Stimulated activated effector memory CD8-positive, alpha-beta T cell treated with anti-CD3 and anti-CD28 coated beads, Interleukin-12 subunit alpha, Interleukin-12 subunit beta, amount 100 ng/mL, for 72 hours (primary cell): ENCODE measurements around the gene ITGBL1.

ENCODE experiments used
- ATAC-seq: fragments of 150-1000 bp; cut with Tn5 transposase; 2 replicates; pipeline ENCODE4 v1.10.0; 2021
- DNase-seq, 2 donors: peaks; one replicate each; pipeline ENCODE4 v3.0.0; 2021 to 2022; ENCODE audit warnings: low spot score in 2 of 2
- H3K27ac Mint-ChIP-seq: one replicate; pipeline ENCODE4 v1.8.0; 2022; ENCODE audit warnings: mild to moderate bottlenecking, mixed read lengths
- H3K36me3 Mint-ChIP-seq: one replicate; pipeline ENCODE4 v1.8.0; 2022; ENCODE audit warnings: mild to moderate bottlenecking, mixed read lengths
- H3K4me1 Mint-ChIP-seq: one replicate; pipeline ENCODE4 v1.8.0; 2022; ENCODE audit warnings: mixed read lengths
- H3K4me3 Mint-ChIP-seq: one replicate; pipeline ENCODE4 v1.8.0; 2022; ENCODE audit warnings: mild to moderate bottlenecking, mixed read lengths
- H3K9me3 Mint-ChIP-seq: one replicate; pipeline ENCODE4 v1.8.0; 2022; ENCODE audit warnings: mixed read lengths

The ITGBL1 gene

DNA sequence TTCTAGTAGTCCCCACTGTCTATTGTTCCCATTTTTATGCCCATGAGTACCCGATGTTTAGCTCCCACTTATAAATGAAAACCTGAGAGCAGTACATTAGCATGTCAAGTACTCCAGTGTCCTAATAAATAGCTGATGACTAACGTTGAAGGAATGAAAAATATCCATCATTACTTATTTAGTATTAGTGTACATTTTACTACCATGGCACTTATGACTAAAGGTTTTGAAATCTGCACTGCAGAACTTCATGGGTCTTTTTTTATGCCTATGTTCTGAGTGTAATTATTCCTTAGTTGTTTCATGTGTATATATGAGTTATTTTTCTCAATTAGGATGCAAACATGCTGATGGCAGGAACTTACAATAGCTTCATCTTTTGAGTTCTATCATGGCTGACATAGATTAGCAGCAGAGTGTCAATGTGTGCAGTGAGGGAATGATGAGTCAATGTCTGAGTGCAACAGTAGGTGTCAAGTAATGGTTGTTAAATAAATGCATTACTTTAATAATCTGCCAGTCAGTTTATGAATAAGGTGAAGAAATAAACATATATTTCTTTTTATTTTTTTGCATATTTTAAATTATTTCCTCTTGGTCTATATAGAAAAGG lies 188.4 kb downstream of the ITGBL1 start:
- H3K4me1 Mint-ChIP-seq, result no peaks in the 10 kb centered on the region
- DNase-seq (no peak), ATAC-seq (no peak)
- no peaks in the 10 kb centered on the region for H3K36me3 Mint-ChIP-seq
- H3K4me3 Mint-ChIP-seq, result no peak overlapping the region
- H3K27ac Mint-ChIP-seq, result no peak overlapping the region
- H3K9me3 Mint-ChIP-seq, result no peaks in the 10 kb centered on the region

DNA sequence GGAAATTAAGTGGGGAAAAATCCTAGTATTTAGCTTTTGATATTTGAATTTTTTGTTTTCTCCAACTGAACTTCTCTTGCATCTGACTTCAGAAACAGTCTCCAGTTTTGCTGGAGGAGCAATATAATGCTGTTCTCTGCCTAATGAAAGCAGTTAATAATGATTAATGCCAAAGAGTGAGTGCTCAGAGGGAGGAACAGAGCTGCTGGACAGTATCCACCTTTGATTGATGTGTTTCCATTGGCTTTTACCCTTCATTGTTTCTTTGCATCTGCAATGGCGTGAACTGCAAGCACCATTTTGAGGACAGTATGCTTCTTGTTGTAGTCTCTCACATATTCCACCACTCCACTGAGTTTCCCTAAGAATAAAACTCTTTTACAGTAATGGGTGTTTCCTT lies 193.4 kb downstream of the ITGBL1 start:
- Mint-ChIP-seq H3K4me1 (no peaks in the 10 kb centered on the region), H3K9me3 (no peaks in the 10 kb centered on the region), H3K27ac (no peak overlapping the region), H3K36me3 (no peaks in the 10 kb centered on the region), H3K4me3 (no peak overlapping the region)
- no peak for ATAC-seq
- no peak for DNase-seq

DNA sequence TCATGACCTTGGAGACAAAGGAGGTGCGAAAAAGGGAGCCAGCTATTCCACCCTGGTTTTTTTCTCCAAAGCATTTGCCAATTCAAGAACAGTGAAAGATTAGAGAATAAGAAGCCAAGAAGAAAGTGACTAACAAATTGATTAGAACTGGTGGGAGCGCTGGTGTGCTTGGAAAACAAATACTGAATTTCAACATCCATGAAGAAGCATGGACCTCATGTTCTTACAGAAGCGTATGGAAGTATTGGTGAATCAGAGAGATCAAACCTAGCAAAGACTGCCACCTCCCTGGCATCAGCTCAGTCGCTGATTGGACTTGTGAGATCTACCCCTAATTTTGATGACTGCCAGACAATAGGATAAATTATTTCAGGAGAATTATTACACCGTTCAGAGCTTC lies 195.3 kb downstream of the ITGBL1 start:
- Mint-ChIP-seq H3K27ac (no peak overlapping the region), H3K36me3 (no peaks in the 10 kb centered on the region), H3K9me3 (no peaks in the 10 kb centered on the region), H3K4me3 (no peak overlapping the region), H3K4me1 (no peaks in the 10 kb centered on the region)
- ATAC-seq (no peak), DNase-seq (no peak)

DNA sequence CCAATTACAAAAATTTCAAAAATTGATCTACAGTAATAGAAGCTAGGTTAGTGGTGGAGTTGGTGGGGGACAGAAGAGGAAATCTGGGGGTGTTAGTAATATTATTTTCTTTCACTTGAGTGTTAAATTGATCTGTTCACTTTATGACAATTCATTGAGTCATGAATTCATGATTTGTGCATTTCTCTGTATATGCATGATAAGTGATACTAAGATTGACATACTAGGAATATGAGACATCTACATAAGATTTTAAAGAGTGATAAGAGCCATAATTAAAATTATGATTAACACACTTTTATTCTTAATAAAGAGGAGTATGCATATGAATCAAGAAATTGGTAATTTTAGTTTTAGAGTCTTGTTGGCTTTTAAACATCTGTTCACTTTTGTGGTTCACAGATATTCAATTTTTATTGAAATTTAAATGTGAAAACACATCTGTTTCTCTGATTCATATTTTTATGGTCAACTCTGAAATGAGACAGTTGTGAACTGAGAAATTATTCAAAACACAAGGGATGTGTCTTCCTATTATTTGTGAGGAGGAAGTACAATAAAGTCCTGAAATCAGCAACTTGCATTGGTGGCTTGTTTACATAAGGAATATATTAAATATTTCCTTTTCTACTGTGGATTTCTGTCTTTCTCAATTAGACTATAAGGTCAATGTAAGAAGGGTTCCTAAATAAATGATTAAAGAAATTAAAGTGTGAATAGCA lies 196.5 kb downstream of the ITGBL1 start:
- peak; percentile 42 for ATAC-seq
- Mint-ChIP-seq H3K4me3 (no peak overlapping the region), H3K4me1 (no peaks in the 10 kb centered on the region), H3K27ac (no peak overlapping the region), H3K36me3 (no peaks in the 10 kb centered on the region), H3K9me3 (no peaks in the 10 kb centered on the region)
- DNase-seq, result no peak

DNA sequence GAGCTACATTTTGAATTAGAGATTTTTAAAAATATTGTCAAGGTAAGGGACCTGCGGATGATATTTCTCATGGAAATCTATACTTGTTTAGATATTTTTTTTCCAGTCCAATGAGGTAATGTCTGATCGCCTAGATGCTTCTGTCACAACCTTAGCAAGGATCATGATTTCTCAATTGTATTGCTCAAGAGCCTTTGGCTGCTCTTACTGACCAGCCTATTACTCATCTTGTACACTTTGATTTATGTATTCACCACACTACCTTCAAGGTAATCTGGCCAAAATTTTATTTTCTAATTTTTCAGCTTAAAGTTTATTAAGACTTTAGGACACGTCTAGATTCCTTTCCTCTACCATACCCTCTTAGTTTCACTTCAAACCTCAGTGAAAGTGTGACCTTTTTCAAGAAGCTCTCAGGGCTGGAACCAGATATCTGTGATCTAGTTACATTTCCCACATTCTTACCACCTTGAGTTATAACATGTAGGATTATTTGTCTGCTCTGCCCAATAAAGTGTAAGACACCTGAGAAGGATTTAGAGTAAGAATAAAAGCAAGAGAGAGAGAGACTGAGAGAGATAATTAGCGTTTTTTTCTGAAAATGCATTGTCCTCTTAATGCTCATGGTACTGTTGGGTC lies 197.1 kb downstream of the ITGBL1 start:
- Mint-ChIP-seq H3K27ac (no peak overlapping the region), H3K36me3 (no peaks in the 10 kb centered on the region), H3K9me3 (no peaks in the 10 kb centered on the region), H3K4me3 (no peak overlapping the region), H3K4me1 (no peaks in the 10 kb centered on the region)
- DNase-seq (no peak), ATAC-seq (no peak)

DNA sequence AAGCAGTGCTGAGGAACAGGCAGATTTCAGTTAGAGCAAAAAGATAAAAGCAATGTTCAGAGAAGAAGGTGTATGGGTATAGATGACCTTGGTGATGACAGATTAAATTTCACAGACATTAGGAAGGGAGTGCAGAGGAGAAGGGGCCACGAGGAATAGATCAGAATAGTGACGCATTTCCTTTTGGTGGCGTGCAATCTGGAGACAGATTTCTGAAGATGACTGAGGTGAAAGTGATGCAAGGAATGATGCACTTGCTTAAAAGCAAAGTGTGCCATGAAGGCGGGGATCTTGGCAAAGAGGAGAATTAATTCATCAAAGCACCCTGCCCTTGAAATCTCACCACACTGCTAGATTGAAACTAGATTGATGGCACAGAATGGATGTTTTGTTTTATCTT lies 202.4 kb downstream of the ITGBL1 start:
- Mint-ChIP-seq H3K27ac (no peak overlapping the region), H3K9me3 (no peaks in the 10 kb centered on the region), H3K36me3 (no peaks in the 10 kb centered on the region), H3K4me1 (no peaks in the 10 kb centered on the region), H3K4me3 (no peak overlapping the region)
- ATAC-seq (no peak), DNase-seq (no peak)

DNA sequence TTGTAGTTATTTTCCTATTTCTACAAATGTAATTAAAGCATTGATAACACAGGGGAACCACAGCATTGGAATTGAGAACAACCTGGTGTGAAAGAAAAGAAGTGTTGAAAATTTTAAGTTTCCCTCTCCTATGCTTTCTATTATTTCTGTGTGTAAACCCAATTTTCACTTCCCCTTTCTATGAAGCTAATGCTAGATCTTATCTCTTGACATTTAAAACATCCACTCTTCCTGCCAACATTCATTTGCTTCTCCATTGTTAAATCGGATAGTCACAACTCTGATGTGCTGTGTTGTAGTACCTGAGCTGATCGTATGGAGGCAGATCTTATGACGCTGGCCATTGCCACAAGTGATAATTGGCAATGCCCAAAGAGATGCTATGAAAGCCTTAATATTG lies 203.0 kb downstream of the ITGBL1 start:
- ATAC-seq (no peak), DNase-seq (no peak)
- Mint-ChIP-seq H3K4me1 (no peaks in the 10 kb centered on the region), H3K4me3 (no peak overlapping the region), H3K36me3 (no peaks in the 10 kb centered on the region), H3K27ac (no peak overlapping the region), H3K9me3 (no peaks in the 10 kb centered on the region)

DNA sequence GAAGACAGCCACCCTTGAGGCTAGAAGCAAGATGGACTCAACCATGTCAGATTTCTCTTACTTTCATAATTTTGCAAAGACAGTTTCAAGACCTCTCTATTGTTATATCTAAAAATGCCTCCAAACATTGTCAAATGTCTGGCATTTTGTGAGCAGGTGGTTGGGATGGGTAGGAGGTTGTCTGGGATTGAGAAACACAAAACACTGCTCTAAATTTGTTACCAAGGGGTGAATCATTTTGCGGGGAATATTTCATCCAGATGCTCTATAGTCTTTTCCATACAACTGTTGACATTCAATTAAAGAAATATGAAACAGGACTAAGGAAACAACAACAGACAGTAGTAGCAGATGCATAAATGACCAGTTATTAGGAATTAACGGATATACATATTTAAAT lies 208.2 kb downstream of the ITGBL1 start:
- H3K27ac Mint-ChIP-seq, result no peak overlapping the region
- H3K4me1 Mint-ChIP-seq, result no peaks in the 10 kb centered on the region
- no peak overlapping the region for H3K4me3 Mint-ChIP-seq
- H3K9me3 Mint-ChIP-seq, result no peaks in the 10 kb centered on the region
- no peak for DNase-seq
- H3K36me3 Mint-ChIP-seq, result no peaks in the 10 kb centered on the region
- no peak for ATAC-seq

DNA sequence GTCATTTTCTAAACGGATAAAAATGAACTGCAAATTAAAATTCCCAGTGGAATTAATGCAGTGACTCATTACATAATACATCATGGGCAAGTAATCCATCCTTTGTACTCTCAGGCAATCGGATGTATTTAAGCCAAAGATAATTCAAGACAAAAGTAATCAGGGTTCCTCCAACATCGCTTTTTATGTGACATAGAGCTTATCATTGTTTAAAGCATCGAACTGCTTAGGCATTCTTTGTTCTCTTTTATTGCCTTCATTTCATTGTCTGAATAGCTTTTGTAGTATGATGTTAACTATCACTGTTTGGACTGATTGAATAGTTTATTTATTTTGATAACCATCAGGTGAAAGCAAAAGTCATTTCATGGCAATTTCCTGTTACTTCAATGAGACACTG lies 209.4 kb downstream of the ITGBL1 start:
- H3K9me3 Mint-ChIP-seq, result no peaks in the 10 kb centered on the region
- H3K4me1 Mint-ChIP-seq, result no peaks in the 10 kb centered on the region
- no peak for ATAC-seq
- H3K4me3 Mint-ChIP-seq, result no peak overlapping the region
- no peak overlapping the region for H3K27ac Mint-ChIP-seq
- no peaks in the 10 kb centered on the region for H3K36me3 Mint-ChIP-seq
- DNase-seq, result no peak

DNA sequence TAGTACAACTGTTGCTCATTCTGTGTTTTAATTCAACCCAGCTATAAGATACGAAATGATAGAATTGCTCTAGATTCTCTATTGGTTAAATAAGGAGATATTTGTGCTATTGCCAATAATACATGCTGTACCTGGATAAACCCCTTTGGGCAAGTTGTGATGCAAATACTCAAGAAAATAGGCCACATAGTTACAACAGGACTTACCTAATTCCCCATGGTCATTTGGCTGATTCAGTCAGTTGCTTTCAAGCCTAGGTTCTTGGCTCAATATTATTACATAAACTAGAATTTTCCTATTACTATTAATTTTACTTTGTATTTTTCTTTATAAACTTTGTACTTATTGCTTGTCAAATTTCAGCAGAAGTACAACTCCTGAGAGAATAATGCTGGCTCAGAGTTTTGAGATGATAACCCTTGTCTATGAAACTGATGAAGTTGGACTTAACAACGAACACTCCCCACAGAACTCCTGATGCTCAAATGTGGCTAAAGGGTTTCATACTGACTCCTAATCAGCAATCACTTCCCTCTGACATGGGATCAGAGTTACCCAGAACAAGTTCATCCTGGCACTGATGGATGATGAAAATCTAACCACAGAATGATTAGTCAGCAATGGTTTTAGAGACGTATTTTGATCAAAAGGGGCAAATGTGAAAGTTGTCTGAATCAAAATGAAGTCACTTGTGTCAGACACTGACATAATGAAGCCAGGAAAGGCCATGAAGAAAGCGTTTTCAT lies 221.1 kb downstream of the ITGBL1 start:
- H3K36me3 Mint-ChIP-seq, result no peaks in the 10 kb centered on the region
- H3K9me3 Mint-ChIP-seq, result peaks cover 5% of the 10 kb centered on the region
- ATAC-seq (peak; percentile 42), DNase-seq (no peak)
- no peak overlapping the region for H3K4me3 Mint-ChIP-seq
- H3K27ac Mint-ChIP-seq, result no peak overlapping the region
- H3K4me1 Mint-ChIP-seq, result no peaks in the 10 kb centered on the region

DNA sequence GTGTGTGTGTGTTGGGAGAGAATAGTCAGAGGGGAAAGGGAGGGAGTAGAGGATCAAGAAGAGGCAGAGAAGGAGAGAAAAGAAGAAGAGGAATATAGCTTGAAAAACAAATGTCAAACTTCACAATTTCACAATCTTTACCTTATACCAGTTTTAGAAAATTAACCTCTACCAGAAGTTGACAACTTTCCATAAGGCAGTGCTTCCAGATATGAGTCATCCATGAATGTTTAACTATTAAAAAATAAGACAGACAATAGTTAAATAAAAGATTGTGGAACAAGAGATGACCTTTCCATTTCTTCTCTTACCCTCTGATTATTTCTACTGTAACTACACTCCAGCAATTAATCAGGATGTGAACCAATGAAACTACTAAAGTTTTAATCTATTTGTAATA lies 229.4 kb downstream of the ITGBL1 start:
- Mint-ChIP-seq H3K9me3 (no peaks in the 10 kb centered on the region), H3K27ac (no peak overlapping the region), H3K4me1 (no peaks in the 10 kb centered on the region), H3K36me3 (no peaks in the 10 kb centered on the region), H3K4me3 (no peak overlapping the region)
- ATAC-seq (no peak), DNase-seq (no peak)

DNA sequence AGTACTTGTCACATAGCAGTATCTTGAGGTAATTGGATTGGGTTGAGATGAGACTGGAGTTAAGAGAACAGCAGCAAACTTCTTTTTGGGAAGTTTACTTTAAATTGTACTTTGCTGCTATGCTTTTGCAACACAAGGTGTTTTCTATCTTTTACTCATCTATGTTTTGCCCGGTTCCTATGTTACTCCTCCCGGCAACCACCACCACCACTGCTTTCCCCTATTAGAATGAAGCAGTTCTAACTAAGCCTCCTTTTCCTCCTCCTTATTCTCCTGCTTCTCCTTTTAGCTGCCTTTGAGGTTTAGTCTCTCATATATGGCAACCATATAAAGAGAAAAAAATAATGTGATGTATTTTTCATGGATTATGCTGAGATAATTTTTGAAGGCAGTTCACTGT lies 233.5 kb downstream of the ITGBL1 start:
- Mint-ChIP-seq H3K27ac (no peak overlapping the region), H3K4me3 (no peak overlapping the region), H3K36me3 (no peaks in the 10 kb centered on the region), H3K4me1 (no peaks in the 10 kb centered on the region), H3K9me3 (no peaks in the 10 kb centered on the region)
- ATAC-seq, result no peak
- DNase-seq, result no peak

DNA sequence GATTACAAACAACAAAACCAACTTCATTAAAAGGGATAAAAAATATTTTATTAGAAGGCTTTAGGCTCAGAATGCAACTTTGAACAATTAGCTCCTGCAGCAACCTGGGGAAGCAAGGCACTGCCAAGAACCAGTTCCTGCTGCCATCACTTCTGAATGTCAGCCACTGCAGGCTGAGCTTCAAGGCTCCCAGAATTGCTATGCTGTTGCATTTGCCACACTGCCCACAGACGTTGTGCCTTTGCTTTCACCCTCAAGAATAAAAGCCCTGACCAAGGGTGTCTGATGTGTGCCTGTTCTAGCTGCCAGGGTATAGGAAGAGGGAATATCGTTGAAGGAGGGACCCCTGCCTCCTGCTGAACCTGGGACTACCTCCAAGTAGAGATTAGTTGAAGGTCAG lies 238.4 kb downstream of the ITGBL1 start:
- Mint-ChIP-seq H3K9me3 (no peaks in the 10 kb centered on the region), H3K36me3 (no peaks in the 10 kb centered on the region), H3K4me1 (no peaks in the 10 kb centered on the region), H3K27ac (no peak overlapping the region), H3K4me3 (no peak overlapping the region)
- no peak for DNase-seq
- ATAC-seq, result peak; percentile 13

DNA sequence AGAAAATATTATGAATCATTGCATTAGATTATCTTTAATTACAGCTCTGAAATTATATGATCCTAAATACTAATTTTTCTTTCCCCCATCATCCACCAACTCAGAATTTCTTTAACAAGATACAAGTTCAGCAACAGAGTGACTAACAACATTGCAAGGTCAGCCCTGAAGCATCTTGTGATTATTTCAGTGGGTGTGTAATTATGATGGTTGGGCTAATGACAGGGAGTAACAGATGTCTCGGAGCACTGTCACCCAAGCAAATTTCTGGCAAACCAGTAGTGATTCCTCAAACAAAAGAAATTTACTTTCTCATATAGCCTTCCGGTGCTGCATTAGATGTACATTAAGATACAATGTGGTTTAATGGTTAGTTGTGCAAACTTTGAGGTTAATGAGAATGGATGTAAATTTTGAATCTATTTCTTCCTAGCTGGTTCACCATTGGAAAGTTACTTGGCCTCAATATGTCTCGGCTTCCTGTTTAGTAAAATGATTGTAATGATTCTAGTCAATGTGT lies 238.9 kb downstream of the ITGBL1 start:
- Mint-ChIP-seq H3K4me1 (no peaks in the 10 kb centered on the region), H3K36me3 (no peaks in the 10 kb centered on the region), H3K4me3 (no peak overlapping the region), H3K9me3 (no peaks in the 10 kb centered on the region), H3K27ac (no peak overlapping the region)
- ATAC-seq (no peak), DNase-seq (no peak)

DNA sequence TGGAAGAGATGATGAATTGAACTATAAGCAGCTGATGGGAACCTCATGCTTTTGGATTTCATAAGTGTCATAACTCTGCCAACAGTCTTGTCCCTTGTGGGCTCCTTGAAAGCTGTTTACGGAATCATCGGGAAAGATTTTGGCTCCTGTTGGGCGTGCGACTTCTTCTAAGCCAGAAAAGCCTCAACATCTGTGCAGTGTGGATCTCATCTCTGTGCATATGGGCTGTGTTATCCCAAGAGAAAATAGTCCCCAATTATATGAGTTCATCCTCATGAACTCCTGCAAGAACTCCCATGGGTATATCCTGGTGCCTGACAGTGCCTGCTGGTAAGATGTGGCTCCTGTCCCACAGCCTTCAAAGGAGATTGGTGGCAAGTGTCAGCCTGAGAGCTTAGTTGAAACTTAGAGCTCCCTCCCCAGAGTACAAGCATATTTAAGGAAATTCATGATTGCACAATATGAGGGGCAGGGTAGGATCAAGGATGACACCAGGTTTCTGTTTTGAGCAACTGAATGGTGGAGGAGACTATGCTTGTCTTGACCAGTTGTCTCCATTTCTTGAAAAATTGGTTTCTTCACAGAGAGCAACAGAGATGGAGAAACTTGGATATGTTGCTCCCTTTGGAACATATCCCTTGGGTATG lies 243.5 kb downstream of the ITGBL1 start:
- Mint-ChIP-seq H3K4me1 (no peaks in the 10 kb centered on the region), H3K27ac (no peak overlapping the region), H3K9me3 (no peaks in the 10 kb centered on the region), H3K4me3 (no peak overlapping the region), H3K36me3 (no peaks in the 10 kb centered on the region)
- DNase-seq, result no peak
- no peak for ATAC-seq
